HAP-1 (cell line): Measurements from ENCODE around the gene PLEKHH1.

ENCODE experiments used
- DNase-seq, 2 experiments: peaks; one replicate each; pipeline ENCODE4 v3.0.0-alpha.2; 2016 to 2020; ENCODE audit warnings: low spot score in 2 of 2
- H3K27me3 ChIP-seq: fragments of 250-450 bp; sonication (Bioruptor Pico); 2 replicates; pipeline ENCODE4 v1.5.1; 2020; ENCODE audit warnings: low read depth, mild to moderate bottlenecking, moderate library complexity
- H3K36me3 ChIP-seq: fragments of 250-450 bp; sonication (Bioruptor Pico); replicated peaks from 2 replicates; pipeline ENCODE4 v1.5.1; 2020; ENCODE audit warnings: mild to moderate bottlenecking
- H3K4me1 ChIP-seq: fragments of 250-450 bp; sonication (Bioruptor Pico); 2 replicates; pipeline ENCODE4 v1.5.1; 2020; ENCODE audit warnings: mild to moderate bottlenecking
- H3K4me3 ChIP-seq: fragments of 250-450 bp; sonication (Bioruptor Pico); 2 replicates; pipeline ENCODE4 v1.5.1; 2020; ENCODE audit warnings: mild to moderate bottlenecking, moderate library complexity
- H3K9me3 ChIP-seq: fragments of 250-450 bp; sonication (Bioruptor Pico); 2 replicates; pipeline ENCODE4 v1.5.1; 2020; ENCODE audit warnings: mild to moderate bottlenecking, moderate library complexity
- in situ Hi-C: fragments of 300-500 bp; cut with MboI; formaldehyde crosslinking; loops from 3 replicates; pipeline ENCODE4 v1.14.3; 2020; ENCODE audit warnings: low sequenced_read_pairs, inconsistent platforms, mixed read lengths

PLEKHH1 gene

DNA sequence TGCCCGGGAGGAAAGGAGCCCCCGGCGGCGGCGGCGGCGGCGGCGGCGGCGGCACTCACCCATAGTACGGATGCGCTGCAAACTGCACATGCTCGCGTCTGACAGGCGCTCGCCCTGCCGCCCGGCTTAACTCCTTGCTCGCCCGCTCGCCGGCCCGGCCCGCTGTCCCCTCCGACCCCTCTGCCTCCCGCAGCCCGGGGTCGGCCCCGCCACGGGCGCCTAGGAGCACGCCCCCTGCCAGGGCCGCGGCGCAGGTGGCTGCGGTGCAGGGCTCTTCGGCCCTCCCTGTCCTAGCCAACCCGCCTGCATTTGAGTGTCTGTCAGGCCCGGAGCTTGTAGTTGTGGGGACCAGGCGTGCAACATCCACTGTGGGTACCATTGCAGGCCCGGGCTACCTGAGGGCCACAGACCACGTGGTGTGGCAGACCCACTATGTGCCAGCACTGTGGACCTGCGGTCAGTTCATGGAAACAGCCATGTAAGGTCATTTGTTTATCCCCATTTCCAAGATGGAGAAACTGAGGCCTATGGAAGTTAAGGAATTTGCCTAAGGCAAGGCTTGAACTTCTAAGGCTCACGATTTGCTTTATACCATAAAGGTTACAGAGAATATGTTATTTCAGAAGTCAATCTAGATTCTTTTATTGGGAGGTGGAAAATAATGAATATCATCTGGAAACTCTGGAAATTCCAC lies 17.6 kb upstream of the PLEKHH1 start:
- Histone ChIP-seq H3K4me3 (peak overlapping the region; percentile 47), H3K27me3 (0 out of 2 replicates have a peak, but pooled peaks cover 4% of the 10 kb centered on the region), H3K36me3 (no peaks in the 10 kb centered on the region)

DNA sequence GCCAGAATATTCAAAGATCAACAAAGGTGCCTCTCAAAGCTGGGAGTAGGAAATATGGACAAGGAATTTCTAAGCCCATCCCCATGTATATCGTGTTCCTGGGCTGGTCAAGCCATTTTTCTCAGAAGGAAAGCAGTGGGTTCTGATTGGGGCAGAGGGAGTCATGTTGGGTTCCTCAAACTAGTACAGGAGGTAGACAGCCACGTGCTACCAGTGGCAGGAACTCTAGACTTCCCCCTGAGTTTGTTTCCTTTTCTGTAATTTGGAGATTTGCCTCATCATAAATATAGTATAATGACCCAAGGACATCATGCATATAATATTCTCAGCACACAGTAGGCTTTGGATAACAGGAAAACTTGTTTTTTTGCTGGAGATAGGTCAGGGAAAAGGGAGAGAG lies 16.4 kb upstream of the PLEKHH1 start:
- no peaks in the 10 kb centered on the region for H3K4me1 ChIP-seq
- peaks cover 9% of the 10 kb centered on the region; the same call in 1 of the 2 replicates for H3K27me3 ChIP-seq
- no peak for DNase-seq

More for the DNA sequence above, 17.6 kb upstream of the PLEKHH1 start:
- no peaks in the 10 kb centered on the region for H3K9me3 ChIP-seq
- in situ Hi-C loops, result no loop called here
- H3K4me1 ChIP-seq, result no peaks in the 10 kb centered on the region
- peak; percentile 14 to 45 for DNase-seq

DNA sequence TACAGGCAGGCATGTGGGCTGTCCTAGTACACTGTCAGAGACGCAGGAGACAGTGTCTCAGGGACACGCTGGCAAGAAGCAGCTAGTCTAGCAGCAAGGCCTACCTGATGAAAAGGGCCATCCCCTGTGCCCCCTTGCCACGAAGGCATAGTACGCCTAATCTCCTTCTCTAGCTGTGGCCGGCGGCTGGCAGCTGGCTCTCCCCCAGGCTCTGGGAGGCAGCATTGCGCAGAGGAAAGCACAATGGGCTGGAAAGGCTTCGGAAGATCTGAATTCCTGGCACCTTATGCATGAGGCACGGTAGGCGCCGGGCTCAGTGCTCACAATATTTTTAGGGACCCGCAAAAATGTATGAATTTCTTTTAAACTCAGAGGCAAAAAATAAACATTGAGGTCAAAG lies 16.0 kb upstream of the PLEKHH1 start:
- Histone ChIP-seq H3K4me3 (no peak overlapping the region), H3K36me3 (no peaks in the 10 kb centered on the region), H3K9me3 (no peaks in the 10 kb centered on the region), H3K4me1 (no peaks in the 10 kb centered on the region), H3K27me3 (peaks cover 9% of the 10 kb centered on the region; the same call in 1 of the 2 replicates)
- in situ Hi-C loops, result no loop called here
- DNase-seq, result peak in 1 of 2 experiments; percentile 18

More for the DNA sequence above, 16.4 kb upstream of the PLEKHH1 start:
- Histone ChIP-seq H3K4me3 (no peak overlapping the region), H3K36me3 (no peaks in the 10 kb centered on the region), H3K9me3 (no peaks in the 10 kb centered on the region)
- in situ Hi-C loops, result no loop called here

DNA sequence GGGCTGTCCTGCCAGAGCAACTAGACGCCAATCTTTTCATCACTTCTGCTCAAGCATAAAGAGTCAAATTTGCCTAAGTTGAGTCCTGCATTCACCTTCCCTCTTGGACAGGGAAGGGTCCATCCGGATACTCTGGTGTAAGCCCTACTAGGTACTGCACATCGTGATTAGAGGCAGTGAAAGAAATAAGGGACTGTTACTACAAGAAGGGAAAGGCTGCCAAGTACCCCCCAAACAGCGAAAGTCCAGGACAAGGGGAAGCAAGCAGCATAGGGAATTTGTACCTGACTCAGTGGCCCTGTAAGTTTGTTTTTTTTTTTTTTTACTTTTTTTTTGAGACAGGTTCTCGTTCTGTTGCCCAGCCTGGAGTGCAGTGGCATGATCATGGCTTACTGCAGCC lies 13.7 kb upstream of the PLEKHH1 start:
- in situ Hi-C loops, result no loop called here
- no peaks in the 10 kb centered on the region for H3K36me3 ChIP-seq
- no peak overlapping the region for H3K4me3 ChIP-seq
- DNase-seq, result no peak
- H3K4me1 ChIP-seq, result peaks cover 7% of the 10 kb centered on the region
- H3K27me3 ChIP-seq, result peaks cover 9% of the 10 kb centered on the region; the same call in 1 of the 2 replicates
- H3K9me3 ChIP-seq, result no peaks in the 10 kb centered on the region

DNA sequence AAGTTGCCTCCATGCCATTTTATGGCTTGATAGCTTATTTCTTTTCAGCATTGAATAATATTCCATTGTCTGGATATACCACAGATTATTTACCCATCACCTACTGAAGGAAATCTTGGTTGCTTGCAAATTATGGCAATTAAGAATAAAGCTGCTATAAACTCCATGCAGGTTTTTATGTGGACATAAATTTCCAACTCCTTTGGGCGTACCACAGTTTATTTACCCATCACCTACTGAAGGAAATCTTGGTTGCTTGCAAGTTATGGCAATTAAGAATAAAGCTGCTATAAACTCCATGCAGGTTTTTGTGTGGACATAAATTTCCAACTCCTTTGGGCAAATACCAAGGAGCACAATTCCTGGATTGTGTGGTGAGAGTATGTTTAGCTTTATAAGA lies 12.6 kb upstream of the PLEKHH1 start:
- in situ Hi-C loops, result no loop called here
- Histone ChIP-seq H3K27me3 (peaks cover 9% of the 10 kb centered on the region; the same call in 1 of the 2 replicates), H3K4me3 (no peak overlapping the region)

DNA sequence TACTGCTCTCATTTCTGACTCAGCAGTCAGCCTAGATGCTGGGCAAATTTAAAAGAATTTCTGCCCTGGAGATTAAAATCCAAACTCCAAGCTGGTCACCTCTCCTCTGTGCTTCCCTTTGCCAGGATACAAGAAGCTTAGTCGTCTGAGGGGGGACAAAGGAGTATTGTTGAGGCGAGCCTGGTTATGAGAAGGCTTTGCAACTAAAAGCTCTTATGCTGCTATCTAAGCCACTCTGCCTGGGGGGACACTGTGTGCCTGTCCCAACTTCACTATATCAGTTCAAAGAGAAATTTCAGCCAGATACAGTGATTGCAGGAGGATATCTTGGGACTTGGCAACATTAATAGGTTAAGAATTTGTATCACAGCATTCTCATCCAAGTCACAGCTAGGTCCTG lies 10.8 kb upstream of the PLEKHH1 start:
- in situ Hi-C loops, result no loop called here
- no peak for DNase-seq
- Histone ChIP-seq H3K36me3 (no peaks in the 10 kb centered on the region), H3K27me3 (peaks cover 9% of the 10 kb centered on the region; the same call in 1 of the 2 replicates), H3K4me1 (peaks cover 11% of the 10 kb centered on the region), H3K9me3 (no peaks in the 10 kb centered on the region), H3K4me3 (no peak overlapping the region)

More for the DNA sequence above, 12.6 kb upstream of the PLEKHH1 start:
- H3K4me1 ChIP-seq, result peaks cover 11% of the 10 kb centered on the region
- H3K36me3 ChIP-seq, result no peaks in the 10 kb centered on the region
- H3K9me3 ChIP-seq, result no peaks in the 10 kb centered on the region
- DNase-seq, result no peak

DNA sequence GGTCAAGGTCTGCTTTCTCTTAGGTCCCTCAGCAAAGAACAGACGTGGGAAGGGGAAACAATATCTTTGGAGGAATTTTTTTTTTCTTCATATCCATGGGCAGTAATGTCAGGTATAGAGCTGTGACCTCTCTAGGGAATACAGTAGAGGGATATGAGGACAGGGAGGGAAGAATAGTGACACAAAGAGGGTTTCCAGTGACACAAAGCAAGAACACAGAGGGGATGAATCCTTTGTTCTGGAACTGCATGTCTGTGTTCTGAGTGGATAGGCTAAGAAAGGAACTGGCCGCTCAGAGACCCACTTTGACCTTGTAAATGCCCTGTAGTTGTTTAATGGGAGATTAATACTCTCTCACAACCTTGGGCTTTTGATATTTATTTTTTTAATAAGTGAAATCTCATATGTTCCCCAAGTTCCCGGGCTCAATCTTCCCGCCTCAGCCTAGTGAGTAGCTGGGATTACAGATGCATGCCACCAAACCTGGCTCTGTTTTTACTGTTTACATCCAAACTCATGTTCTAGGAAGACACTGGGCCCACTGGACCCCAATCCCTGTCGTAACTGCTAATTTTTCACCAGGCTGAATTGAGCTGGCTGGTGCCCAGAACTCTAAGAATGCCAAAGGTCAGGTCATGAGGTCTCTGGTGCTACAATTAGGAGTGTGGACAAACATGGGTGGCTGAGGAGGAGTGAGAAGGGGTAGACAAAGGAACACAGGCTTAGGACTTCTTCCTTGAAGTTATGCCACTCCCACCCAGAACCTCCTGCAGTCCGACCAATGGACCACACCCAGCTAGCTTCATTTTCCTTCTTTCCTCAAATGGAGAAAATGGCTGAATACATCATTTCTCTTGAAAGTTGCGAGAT lies 9.1 kb upstream of the PLEKHH1 start:
- in situ Hi-C loops, result no loop called here
- no peak overlapping the region for H3K4me3 ChIP-seq

DNA sequence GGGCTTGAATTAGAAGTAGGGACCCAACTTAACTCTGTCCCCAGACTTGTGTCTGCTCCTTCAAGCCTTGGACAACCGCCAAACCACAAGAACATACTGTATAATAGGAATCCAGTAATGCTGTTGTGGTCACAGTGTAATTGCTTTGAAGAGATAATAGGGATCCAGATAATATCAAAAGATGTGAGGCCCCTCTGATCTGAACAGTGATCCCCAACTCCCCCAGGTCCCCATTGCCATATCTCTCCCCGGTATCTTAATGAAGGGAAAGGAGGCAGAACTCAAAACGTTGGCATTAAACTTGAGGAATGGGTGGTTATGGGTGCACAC lies 8.5 kb upstream of the PLEKHH1 start:
- Histone ChIP-seq H3K36me3 (no peaks in the 10 kb centered on the region), H3K4me3 (no peak overlapping the region), H3K9me3 (no peaks in the 10 kb centered on the region), H3K4me1 (peaks cover 11% of the 10 kb centered on the region), H3K27me3 (peaks cover 9% of the 10 kb centered on the region; the same call in 1 of the 2 replicates)
- peak in 1 of 2 experiments; percentile 49 for DNase-seq
- in situ Hi-C loops, result no loop called here

More for the DNA sequence above, 9.1 kb upstream of the PLEKHH1 start:
- DNase-seq, result peak; percentile 22 to 41
- Histone ChIP-seq H3K4me1 (peaks cover 11% of the 10 kb centered on the region), H3K9me3 (no peaks in the 10 kb centered on the region), H3K36me3 (no peaks in the 10 kb centered on the region), H3K27me3 (peaks cover 9% of the 10 kb centered on the region; the same call in 1 of the 2 replicates)

DNA sequence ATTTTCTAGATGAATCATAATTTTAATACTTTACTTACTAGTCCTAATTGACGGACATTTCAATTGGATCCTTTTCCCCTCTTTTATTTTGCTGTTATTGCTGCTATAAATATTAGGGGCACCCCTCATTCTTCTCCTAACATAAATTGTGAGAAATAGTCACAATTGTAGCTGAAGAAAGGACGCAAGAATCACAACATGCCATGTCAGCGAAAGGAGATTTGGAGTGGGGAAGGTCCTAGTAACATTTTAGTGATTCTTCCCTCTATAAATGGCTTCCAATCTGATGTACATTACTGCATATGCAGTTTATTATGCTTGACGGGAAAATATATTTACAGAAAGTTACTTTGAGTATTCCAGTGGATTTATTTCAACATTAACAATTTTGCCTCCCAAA lies 7.7 kb upstream of the PLEKHH1 start:
- Histone ChIP-seq H3K4me1 (peaks cover 11% of the 10 kb centered on the region), H3K27me3 (peaks cover 6% of the 10 kb centered on the region; the same call in 1 of the 2 replicates), H3K36me3 (no peaks in the 10 kb centered on the region), H3K4me3 (no peak overlapping the region), H3K9me3 (no peaks in the 10 kb centered on the region)
- in situ Hi-C loops, result no loop called here
- no peak for DNase-seq

DNA sequence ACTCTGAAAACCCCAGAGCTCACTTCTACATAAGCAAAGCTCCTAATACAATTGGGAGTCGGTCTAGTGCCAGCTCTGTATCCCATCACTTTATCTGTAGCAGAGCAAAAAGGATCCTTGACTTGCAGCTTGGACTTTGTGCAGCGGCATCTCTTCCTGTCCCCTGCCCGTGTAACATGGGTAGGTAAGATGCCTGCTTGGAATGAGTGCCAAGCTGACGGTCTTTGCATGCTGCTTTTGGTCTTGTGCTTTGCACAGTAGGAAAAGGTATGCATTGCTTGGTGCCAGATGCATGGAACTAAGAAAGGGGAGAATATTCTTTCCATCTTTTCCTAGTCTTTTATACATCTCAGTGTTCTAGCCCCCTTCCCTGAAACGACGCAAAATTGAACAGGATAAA lies 6.9 kb upstream of the PLEKHH1 start:
- in situ Hi-C loops, result no loop called here
- DNase-seq, result no peak
- H3K27me3 ChIP-seq, result peaks cover 5% of the 10 kb centered on the region; the same call in 1 of the 2 replicates
- H3K36me3 ChIP-seq, result no peaks in the 10 kb centered on the region
- peaks cover 11% of the 10 kb centered on the region for H3K4me1 ChIP-seq
- H3K4me3 ChIP-seq, result no peak overlapping the region
- no peaks in the 10 kb centered on the region for H3K9me3 ChIP-seq

DNA sequence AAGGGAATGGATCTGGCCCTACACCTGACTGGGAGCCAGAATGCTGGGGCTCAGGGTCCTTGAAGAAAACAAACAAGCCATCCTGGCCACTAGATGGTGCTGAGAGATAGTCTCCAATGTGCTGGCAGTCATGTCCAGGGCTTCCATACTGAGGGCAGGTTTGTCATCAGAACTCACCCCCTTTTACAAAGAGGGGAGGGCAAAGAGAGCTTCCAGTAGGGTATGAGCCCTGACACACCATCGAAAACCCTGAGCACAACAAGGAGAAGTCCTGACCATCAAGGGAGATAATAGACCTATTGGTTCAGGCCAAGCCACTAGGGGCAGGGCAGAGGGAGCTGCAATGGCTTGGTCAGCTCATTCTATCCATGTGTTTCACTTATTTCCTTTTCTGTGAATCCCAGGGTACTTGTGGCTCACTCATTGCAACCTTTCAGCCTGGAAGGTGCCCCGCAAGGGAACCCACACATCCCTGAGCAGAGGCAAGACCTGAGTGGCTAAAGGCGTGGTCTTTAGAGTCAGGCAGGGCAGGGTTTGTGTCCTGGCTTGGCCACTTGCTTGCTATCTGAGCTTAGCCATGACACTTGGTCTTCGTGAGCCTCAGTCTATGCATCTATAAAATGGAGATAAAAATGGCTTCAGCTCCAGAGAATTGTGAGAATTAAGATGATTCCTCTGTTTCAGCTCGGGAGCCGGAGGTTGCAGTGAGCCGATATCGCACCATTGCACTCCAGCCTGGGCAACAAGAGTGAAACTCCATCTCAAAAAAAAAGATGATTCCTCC lies 6.2 kb upstream of the PLEKHH1 start:
- Histone ChIP-seq H3K9me3 (no peaks in the 10 kb centered on the region), H3K36me3 (no peaks in the 10 kb centered on the region), H3K4me1 (peaks cover 11% of the 10 kb centered on the region), H3K27me3 (no peaks in the 10 kb centered on the region), H3K4me3 (no peak overlapping the region)
- in situ Hi-C loops, result no loop called here
- peak; percentile 49 to 71 for DNase-seq

DNA sequence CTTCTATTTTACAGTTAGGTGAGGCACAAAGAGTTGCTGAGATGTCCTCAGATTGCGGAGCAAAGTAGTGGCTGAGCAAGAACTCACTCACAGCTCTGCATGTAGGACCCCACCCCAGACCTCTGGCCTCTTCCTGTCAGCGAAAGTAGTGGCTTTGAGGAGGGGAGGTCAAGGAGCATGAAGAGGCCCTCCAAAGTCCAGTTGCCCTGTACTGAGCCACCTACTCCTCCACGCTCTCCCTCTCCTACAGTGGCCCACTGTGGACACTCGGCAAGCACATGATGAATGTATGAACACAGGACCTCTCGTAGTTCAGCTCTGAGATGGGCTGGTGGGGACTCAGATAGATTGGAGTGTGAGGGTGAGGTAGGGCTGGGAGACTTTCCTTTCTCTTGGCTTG lies 5.3 kb upstream of the PLEKHH1 start:
- Histone ChIP-seq H3K4me3 (no peak overlapping the region), H3K27me3 (no peaks in the 10 kb centered on the region), H3K4me1 (peaks cover 11% of the 10 kb centered on the region), H3K9me3 (no peaks in the 10 kb centered on the region), H3K36me3 (no peaks in the 10 kb centered on the region)
- DNase-seq, result no peak
- in situ Hi-C loops, result no loop called here

DNA sequence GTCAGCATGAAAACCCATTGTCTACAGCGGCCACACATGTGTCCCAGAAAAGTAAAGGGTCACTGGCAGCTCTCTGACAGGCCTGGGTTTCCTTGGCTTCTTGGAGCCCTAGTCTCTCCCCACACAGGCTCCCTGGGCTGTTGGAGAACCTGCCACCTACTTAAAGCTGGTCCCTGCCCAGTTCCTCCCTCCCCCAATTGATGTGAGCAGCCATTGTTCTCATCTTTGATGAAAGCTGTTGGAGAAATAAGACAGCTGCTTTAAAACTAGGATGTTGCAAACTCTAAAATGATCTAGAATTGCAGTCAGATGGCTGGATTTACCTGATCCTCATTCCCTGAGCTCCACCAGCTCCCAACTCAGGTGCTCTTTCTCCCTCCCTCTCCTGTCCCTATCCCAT lies 4.8 kb upstream of the PLEKHH1 start:
- no peaks in the 10 kb centered on the region for H3K27me3 ChIP-seq
- in situ Hi-C loops, result no loop called here

More for the DNA sequence above, 4.8 kb upstream of the PLEKHH1 start:
- H3K36me3 ChIP-seq, result no peaks in the 10 kb centered on the region
- H3K9me3 ChIP-seq, result no peaks in the 10 kb centered on the region
- peaks cover 11% of the 10 kb centered on the region for H3K4me1 ChIP-seq
- DNase-seq, result no peak
- H3K4me3 ChIP-seq, result no peak overlapping the region
